H9 (cell line): ENCODE data around the gene FAM3B. TPM values are rescaled to one million over a fixed set of nuclear protein-coding genes. Genes with fewer than 3 reads are reported as not detected.

Experiments used
- DNase-seq: peaks from one replicate; pipeline ENCODE4 v3.0.0-alpha.2; 2017
- H2AFZ ChIP-seq: one replicate; pipeline ENCODE4 v1.6.1; 2013; ENCODE audit warnings: mild to moderate bottlenecking, low read length, control low read depth, moderate library complexity
- H2AK5ac ChIP-seq: 2 replicates; pipeline ENCODE4 v1.6.1; 2013; ENCODE audit warnings: low read length, control low read depth, mixed read lengths; ENCODE audit not compliant: insufficient read length
- H2BK120ac ChIP-seq: one replicate; pipeline ENCODE4 v1.6.1; 2013; ENCODE audit warnings: low read depth, mild to moderate bottlenecking, low read length, control low read depth, inconsistent platforms; ENCODE audit not compliant: poor library complexity, severe bottlenecking
- H2BK12ac ChIP-seq: 2 replicates; pipeline ENCODE4 v1.6.1; 2013; ENCODE audit warnings: low read length, control low read depth, mixed read lengths, low read depth; ENCODE audit not compliant: insufficient read length
- H2BK15ac ChIP-seq: 2 replicates; pipeline ENCODE4 v1.6.1; 2013; ENCODE audit warnings: low read depth, low read length, control low read depth
- H2BK20ac ChIP-seq: one replicate; pipeline ENCODE4 v1.6.1; 2013; ENCODE audit warnings: low read depth, mild to moderate bottlenecking, low read length, control low read depth, inconsistent platforms; ENCODE audit not compliant: poor library complexity, severe bottlenecking
- H2BK5ac ChIP-seq: 2 replicates; pipeline ENCODE4 v1.6.1; 2013; ENCODE audit warnings: low read length, control low read depth, mixed read lengths; ENCODE audit not compliant: insufficient read length
- H3K14ac ChIP-seq: 2 replicates; pipeline ENCODE4 v1.6.1; 2013; ENCODE audit warnings: low read length, control low read depth; ENCODE audit not compliant: insufficient read depth
- H3K18ac ChIP-seq: 2 replicates; pipeline ENCODE4 v1.6.1; 2013; ENCODE audit warnings: low read depth, mild to moderate bottlenecking, mixed read lengths, low read length, control low read depth; ENCODE audit not compliant: insufficient read length
- H3K23ac ChIP-seq: 2 replicates; pipeline ENCODE4 v1.6.1; 2013; ENCODE audit warnings: low read length, control low read depth, mixed read lengths, low read depth; ENCODE audit not compliant: insufficient read length
- H3K23me2 ChIP-seq: 2 replicates; pipeline ENCODE4 v1.6.1; 2013; ENCODE audit warnings: low read depth, mild to moderate bottlenecking, mixed read lengths, low read length, control low read depth; ENCODE audit not compliant: insufficient read length, poor library complexity, severe bottlenecking
- H3K27ac ChIP-seq: 2 replicates; pipeline ENCODE4 v1.5.1; 2013; ENCODE audit warnings: low read length, control low read depth, mixed read lengths, low read depth; ENCODE audit not compliant: insufficient read length
- H3K27me3 ChIP-seq: 2 replicates; pipeline ENCODE4 v1.6.1; 2013; ENCODE audit warnings: low read length, control low read depth, inconsistent platforms; ENCODE audit not compliant: insufficient read depth
- H3K4ac ChIP-seq: 2 replicates; pipeline ENCODE4 v1.6.1; 2013; ENCODE audit warnings: low read depth, mild to moderate bottlenecking, control low read depth, inconsistent platforms, low read length, moderate library complexity
- H3K4me1 ChIP-seq: 2 replicates; pipeline ENCODE4 v1.6.1; 2013; ENCODE audit warnings: low read length, control low read depth, inconsistent platforms; ENCODE audit not compliant: insufficient read depth
- H3K4me2 ChIP-seq: 2 replicates; pipeline ENCODE4 v1.6.1; 2013; ENCODE audit warnings: low read length, control low read depth, mixed read lengths; ENCODE audit not compliant: insufficient read length, insufficient read depth
- H3K56ac ChIP-seq: 2 replicates; pipeline ENCODE4 v1.6.1; 2013; ENCODE audit warnings: low read depth, mild to moderate bottlenecking, mixed read lengths, low read length, control low read depth; ENCODE audit not compliant: insufficient read length
- H3K79me1 ChIP-seq: 2 replicates; pipeline ENCODE4 v1.6.1; 2013; ENCODE audit warnings: low read depth, mild to moderate bottlenecking, moderate library complexity, low read length, control low read depth, inconsistent platforms; ENCODE audit not compliant: insufficient read depth, poor library complexity, severe bottlenecking
- H3K79me2 ChIP-seq: 2 replicates; pipeline ENCODE4 v1.6.1; 2013; ENCODE audit warnings: low read length, control low read depth, inconsistent platforms; ENCODE audit not compliant: insufficient read depth
- H3K9ac ChIP-seq: 2 replicates; pipeline ENCODE4 v1.6.1; 2013; ENCODE audit warnings: low read length, control low read depth, mixed read lengths; ENCODE audit not compliant: insufficient read length; ENCODE audit errors: extremely low read depth
- H3K9me3 ChIP-seq: one replicate; pipeline ENCODE4 v1.6.1; 2013; ENCODE audit warnings: low read depth, low read length, inconsistent platforms; ENCODE audit not compliant: control insufficient read depth
- H3T11ph ChIP-seq: one replicate; pipeline ENCODE4 v1.6.1; 2013; ENCODE audit warnings: mild to moderate bottlenecking, low read length, control low read depth, inconsistent platforms
- H4K20me1 ChIP-seq: one replicate; pipeline ENCODE4 v1.6.1; 2013; ENCODE audit not compliant: control insufficient read depth, insufficient read length, insufficient read depth
- H4K5ac ChIP-seq: 2 replicates; pipeline ENCODE4 v1.6.1; 2013; ENCODE audit warnings: low read depth, mild to moderate bottlenecking, mixed read lengths, low read length, control low read depth; ENCODE audit not compliant: insufficient read length
- H4K8ac ChIP-seq: replicated peaks from 2 replicates; pipeline ENCODE4 v1.6.1; 2013; ENCODE audit warnings: low read length, control low read depth, mixed read lengths, low read depth; ENCODE audit not compliant: insufficient read length
- H4K91ac ChIP-seq: 2 replicates; pipeline ENCODE4 v1.6.1; 2013; ENCODE audit warnings: low read depth, mild to moderate bottlenecking, moderate library complexity, mixed read lengths, low read length, control low read depth; ENCODE audit not compliant: insufficient read length
- H3K27ac Mint-ChIP-seq, 3 experiments: 2 replicates in 2 of 3; 3 replicates in 1 of 3; pipeline ENCODE4 v1.8.0; 2020 to 2021; ENCODE audit warnings: mixed read lengths in 3 of 3, mild to moderate bottlenecking in 1 of 3, moderate library complexity in 1 of 3
- H3K27me3 Mint-ChIP-seq: 2 replicates; pipeline ENCODE4 v1.8.0; 2021; ENCODE audit warnings: low read depth, mild to moderate bottlenecking, moderate library complexity, mixed read lengths
- H3K36me3 Mint-ChIP-seq, 3 experiments: 2 replicates in 2 of 3; 3 replicates in 1 of 3; pipeline ENCODE4 v1.8.0; 2020 to 2021; ENCODE audit warnings: low read depth in 3 of 3, mixed read lengths in 3 of 3; ENCODE audit not compliant: insufficient read depth in 1 of 3
- H3K4me1 Mint-ChIP-seq, 2 experiments: 2 replicates each; pipeline ENCODE4 v1.8.0; 2020; ENCODE audit warnings: mixed read lengths in 2 of 2
- H3K4me3 Mint-ChIP-seq, 2 experiments: 2 replicates in 1 of 2; 3 replicates in 1 of 2; pipeline ENCODE4 v1.8.0; 2020 to 2021; ENCODE audit warnings: mild to moderate bottlenecking in 2 of 2, mixed read lengths in 2 of 2, moderate library complexity in 1 of 2
- H3K9me3 Mint-ChIP-seq, 2 experiments: 2 replicates in 1 of 2; 3 replicates in 1 of 2; pipeline ENCODE4 v1.8.0; 2020; ENCODE audit warnings: mild to moderate bottlenecking in 2 of 2, mixed read lengths in 2 of 2, moderate library complexity in 1 of 2
- WGBS: extraction: QIAGEN DNeasy Blood & Tissue Kit; methylation state at CpG from one replicate; pipeline ENCODE4 v1.1.7; 2013; ENCODE audit warnings: missing lambda C conversion rate, low lambda C conversion rate, mixed read lengths; ENCODE audit not compliant: insufficient read length; ENCODE audit errors: extremely low coverage; 5-methylcytosine and 5-hydroxymethylcytosine counted together
- long read RNA-seq: library from polyadenylated mRNA; unstranded; transcript quantifications from one replicate; pipeline ENCODE4 v2.0.0, GENCODE V29; 2020
- total RNA-seq: library from RNA; stranded (reverse); gene quantifications from 2 replicates; pipeline ENCODE4 v1.2.1, GENCODE V29; 2021
- TF ChIP-seq, protein P1 (sequence below): fragments of 200-600 bp; sonication (generic); conservative IDR thresholded peaks from 3 replicates; pipeline ENCODE4 v1.8.0; 2021; ENCODE audit warnings: antibody characterized with exemption, mild to moderate bottlenecking

FAM3B gene, protein sequence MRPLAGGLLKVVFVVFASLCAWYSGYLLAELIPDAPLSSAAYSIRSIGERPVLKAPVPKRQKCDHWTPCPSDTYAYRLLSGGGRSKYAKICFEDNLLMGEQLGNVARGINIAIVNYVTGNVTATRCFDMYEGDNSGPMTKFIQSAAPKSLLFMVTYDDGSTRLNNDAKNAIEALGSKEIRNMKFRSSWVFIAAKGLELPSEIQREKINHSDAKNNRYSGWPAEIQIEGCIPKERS
- 4.0 and 5.0 TPM in 2 replicates for total RNA-seq
- long read RNA-seq, transcript FAM3B-201 (8 exons, 1,088 nt): major isoform, 7 of 8 reads
- long read RNA-seq, partial matches to known transcripts: 0 of 8 reads
- long read RNA-seq, other reads (novel, unspliced or antisense): 1 of 8 reads

DNA sequence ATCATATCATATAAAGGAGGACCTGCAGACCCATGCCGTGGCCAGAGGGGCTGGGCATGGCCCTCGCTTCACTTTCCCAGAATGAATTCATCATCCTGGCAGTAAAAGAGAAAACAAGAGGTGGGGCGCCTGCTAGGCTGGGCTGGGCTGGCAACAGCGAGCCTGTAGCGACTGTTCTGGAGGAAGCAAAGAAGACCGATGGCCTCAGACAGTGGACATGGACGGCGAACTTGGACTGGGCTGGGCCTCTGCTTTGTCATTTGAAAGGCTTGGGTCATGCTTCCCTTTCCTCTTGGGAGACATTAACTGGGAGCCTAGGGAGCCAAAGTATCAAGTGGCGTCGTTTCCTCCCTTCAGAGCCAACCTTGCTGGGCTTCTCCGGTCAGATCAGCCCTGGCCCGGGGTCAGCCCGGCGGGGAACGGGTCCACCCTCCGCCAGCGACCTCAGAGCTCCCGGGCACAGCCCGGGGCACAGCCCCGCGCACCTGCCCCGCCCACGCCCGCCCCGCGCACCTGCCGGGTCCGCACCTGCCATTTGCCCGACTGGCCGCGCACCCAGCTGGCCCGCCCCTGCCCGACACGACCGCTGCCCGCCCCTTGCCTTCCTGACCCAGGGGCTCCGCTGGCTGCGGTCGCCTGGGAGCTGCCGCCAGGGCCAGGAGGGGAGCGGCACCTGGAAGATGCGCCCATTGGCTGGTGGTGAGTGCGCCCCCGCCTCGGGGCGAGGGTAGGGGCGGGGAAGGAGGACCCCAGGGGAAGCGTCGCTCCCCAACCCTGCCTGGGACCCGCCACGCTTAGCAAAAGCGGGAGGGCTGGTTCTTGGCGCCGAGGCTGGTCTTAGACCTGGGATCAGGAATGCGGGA, at the start of gene FAM3B:
TSS of gene FAM3B (plus strand) at position 602 of the 863 bp plus-strand sequence. CDS start at position 681, 79 bp downstream.
- WGBS: no CpG with 5 or more reads among the region's 55 CpGs
- no peak within 1 kb of the TSS for H4K5ac ChIP-seq
- no peaks in the 10 kb centered on the region; the same call in 1 of the 2 replicates for H3K27me3 ChIP-seq
- H3K9me3 Mint-ChIP-seq: no peaks in the 10 kb centered on the region
- no peak within 1 kb of the TSS for H2AFZ ChIP-seq
- no peak within 1 kb of the TSS for H4K8ac ChIP-seq
- peaks cover 9% of the 10 kb centered on the region for H3K23me2 ChIP-seq
- H3T11ph ChIP-seq: no peak within 1 kb of the TSS
- H2BK12ac ChIP-seq: no peak within 1 kb of the TSS
- peak; percentile 84 for DNase-seq
- peaks cover 39% of the 10 kb centered on the region for H3K27me3 Mint-ChIP-seq
- peak within 1 kb of the TSS; percentile 64 to 79 for H3K4me3 Mint-ChIP-seq
- no peak within 1 kb of the TSS for H2AK5ac ChIP-seq
- TF ChIP-seq, protein P1, sequence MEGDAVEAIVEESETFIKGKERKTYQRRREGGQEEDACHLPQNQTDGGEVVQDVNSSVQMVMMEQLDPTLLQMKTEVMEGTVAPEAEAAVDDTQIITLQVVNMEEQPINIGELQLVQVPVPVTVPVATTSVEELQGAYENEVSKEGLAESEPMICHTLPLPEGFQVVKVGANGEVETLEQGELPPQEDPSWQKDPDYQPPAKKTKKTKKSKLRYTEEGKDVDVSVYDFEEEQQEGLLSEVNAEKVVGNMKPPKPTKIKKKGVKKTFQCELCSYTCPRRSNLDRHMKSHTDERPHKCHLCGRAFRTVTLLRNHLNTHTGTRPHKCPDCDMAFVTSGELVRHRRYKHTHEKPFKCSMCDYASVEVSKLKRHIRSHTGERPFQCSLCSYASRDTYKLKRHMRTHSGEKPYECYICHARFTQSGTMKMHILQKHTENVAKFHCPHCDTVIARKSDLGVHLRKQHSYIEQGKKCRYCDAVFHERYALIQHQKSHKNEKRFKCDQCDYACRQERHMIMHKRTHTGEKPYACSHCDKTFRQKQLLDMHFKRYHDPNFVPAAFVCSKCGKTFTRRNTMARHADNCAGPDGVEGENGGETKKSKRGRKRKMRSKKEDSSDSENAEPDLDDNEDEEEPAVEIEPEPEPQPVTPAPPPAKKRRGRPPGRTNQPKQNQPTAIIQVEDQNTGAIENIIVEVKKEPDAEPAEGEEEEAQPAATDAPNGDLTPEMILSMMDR: no peak
- no peak within 1 kb of the TSS for H3K4ac ChIP-seq
- H3K27ac ChIP-seq: no peak within 1 kb of the TSS
- no peaks in the 10 kb centered on the region for H4K20me1 ChIP-seq
- H3K23ac ChIP-seq: no peak within 1 kb of the TSS
- no peak within 1 kb of the TSS; the same call in 1 of the 2 replicates for H3K14ac ChIP-seq
- no peaks in the 10 kb centered on the region; the same call in 1 of the 2 replicates for H3K4me1 ChIP-seq
- peak within 1 kb of the TSS; percentile 63 for H3K4me2 ChIP-seq
- H3K56ac ChIP-seq: no peak within 1 kb of the TSS
- H3K79me1 ChIP-seq: no peaks in the 10 kb centered on the region
- H3K27ac Mint-ChIP-seq: peak within 1 kb of the TSS in 1 of 3 experiments; percentile 16; a peak in 1 of 7 replicates
- no peak within 1 kb of the TSS for H2BK5ac ChIP-seq
- H3K4me1 Mint-ChIP-seq: peaks cover 4 to 9% of the 10 kb centered on the region in 2 experiments
- no peak within 1 kb of the TSS for H2BK20ac ChIP-seq
- H3K18ac ChIP-seq: no peak within 1 kb of the TSS
- no peaks in the 10 kb centered on the region; a peak in 1 of 7 replicates for H3K36me3 Mint-ChIP-seq
- H3K79me2 ChIP-seq: no peaks in the 10 kb centered on the region
- H3K9ac ChIP-seq: no peak within 1 kb of the TSS
- H2BK15ac ChIP-seq: no peak within 1 kb of the TSS
- no peak within 1 kb of the TSS for H4K91ac ChIP-seq
- H3K9me3 ChIP-seq: no peaks in the 10 kb centered on the region
- H2BK120ac ChIP-seq: no peak within 1 kb of the TSS
